C1 segment of cervical spinal cord (tissue), 14 donors: Measurements from ENCODE around the gene ACO2.

Experiments used
- DNase-seq, 14 donors: peaks; one replicate each; lab custom pipeline; 2025; lab: John Stamatoyannopoulos, UW

Gene ACO2

DNA sequence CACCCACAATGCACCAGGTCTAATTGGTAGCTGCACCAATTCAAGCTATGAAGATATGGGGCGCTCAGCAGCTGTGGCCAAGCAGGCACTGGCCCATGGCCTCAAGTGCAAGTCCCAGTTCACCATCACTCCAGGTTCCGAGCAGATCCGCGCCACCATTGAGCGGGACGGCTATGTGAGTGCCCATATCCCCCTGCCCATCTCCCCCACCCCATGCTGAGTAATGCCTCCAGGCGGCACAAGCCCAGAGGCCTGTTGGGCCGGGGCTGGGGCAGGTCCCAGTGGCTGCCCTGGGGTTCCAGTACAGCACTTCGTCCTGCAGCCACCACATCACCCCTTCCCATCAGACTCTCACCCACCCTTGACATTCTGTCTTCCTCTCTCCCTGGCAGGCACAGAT, 53.9 kb downstream of the ACO2 start:
- no peak for DNase-seq

DNA sequence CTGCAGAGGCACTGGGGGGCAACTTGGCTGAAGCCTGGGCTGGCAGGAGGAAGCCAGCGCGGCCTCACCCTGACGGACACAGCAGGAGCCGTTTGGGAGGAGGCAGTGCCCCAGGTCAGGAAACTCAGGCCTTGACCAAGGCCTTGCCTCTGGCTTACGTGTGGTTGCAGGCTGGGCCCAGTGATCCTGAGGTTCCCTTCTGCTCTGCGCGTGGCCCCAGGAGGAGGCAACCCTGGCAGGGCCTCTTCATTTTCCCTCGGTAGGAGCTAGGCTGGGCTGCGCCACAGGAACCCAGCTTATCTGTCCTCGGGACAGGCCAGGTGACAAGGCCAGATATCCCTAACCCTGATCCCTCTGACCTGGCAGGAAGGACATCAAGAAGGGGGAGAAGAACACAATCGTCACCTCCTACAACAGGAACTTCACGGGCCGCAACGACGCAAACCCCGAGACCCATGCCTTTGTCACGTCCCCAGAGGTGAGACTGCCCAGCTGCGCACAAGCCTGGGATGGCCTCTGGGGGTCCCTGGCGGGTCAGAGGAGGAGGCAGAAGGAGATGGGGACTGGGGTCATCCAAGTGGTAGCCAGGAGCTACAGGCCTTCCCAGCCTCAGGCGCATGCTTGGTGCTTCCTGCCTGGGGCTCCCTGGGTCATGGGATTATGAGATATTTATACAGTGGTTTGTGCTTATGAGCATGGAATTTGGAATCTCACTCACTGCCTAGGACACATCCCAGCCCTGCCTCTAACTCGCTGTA, 54.7 kb downstream of the ACO2 start:
- no peak for DNase-seq

DNA sequence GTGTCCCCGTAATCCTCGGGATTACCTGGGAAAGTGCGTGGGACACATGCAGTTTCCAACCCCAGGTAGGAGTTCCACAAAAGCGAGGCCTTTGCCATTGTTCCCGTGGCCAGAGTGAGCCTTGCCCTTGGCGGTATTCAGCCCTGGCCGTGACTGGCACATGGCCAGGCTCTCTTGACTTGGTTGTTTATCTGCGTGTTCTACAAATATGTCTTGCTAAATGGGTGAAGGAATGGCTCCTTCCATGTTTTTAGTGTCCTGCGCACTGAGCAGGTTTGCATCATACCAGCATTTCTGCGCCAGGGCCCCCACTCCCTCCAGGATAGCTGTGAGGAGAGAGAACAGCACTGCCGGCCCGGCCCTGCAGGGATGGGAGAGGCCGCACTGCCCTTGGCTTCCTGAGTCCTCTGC, 55.3 kb downstream of the ACO2 start:
- peak in 3 of 14 donors; percentile 15 to 58 (median 46) for DNase-seq

DNA sequence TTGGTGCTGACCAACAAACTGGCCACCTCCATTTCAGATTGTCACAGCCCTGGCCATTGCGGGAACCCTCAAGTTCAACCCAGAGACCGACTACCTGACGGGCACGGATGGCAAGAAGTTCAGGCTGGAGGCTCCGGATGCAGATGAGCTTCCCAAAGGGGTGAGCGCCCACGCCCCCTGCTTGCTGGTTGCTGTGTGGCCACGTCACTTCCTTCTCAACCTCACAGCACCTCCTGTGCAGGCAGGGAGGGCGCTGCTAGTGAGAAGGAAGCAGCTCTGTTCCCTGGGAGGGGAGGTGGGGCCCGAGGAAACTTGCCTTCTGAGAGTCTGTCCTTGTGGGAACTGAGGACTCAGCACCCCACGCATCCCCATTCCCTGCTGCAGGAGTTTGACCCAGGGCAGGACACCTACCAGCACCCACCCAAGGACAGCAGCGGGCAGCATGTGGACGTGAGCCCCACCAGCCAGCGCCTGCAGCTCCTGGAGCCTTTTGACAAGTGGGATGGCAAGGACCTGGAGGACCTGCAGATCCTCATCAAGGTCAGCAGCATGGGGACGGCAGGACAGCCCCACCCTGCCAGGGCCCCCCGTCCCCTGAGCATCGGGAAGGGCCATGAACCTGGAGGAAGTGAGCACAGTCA, 56.0 kb downstream of the ACO2 start:
- DNase-seq, result no peak

DNA sequence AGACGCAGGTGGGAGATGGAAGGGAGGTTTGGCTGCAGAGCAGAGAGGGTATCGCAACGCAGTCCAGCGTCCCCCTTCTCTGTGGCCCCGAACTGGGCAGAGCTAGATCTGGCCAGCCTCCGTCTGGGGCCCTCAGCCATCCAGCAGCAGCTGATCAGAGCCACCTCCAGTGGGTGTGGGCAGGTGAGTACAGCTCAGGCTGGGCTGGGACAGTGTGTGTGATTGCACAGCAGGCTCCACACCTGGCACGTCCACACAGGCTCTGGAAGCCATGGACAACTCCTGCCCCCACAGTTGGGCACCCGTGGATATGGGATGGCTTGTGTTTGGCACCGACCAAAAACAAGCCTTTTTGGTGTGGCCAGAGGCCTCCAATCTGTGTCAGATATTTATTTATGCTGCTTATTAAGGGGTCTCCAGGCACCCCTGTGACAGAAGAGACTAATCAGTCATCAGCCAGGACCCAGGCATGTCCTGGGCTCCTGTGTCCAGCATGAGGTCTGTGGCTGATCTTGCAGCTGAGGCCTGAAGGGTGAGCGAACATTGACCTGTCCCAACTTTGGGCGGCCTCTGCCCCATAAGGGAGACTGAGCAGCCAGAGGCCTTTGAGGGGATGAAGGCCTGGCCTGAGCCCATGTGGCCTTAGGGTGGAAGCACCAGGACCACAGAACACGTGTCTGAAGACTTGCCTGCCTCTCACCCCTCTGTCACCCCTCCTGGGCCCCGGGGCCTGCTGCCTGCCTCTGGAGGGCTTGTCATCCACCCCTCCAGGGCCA, 56.7 kb downstream of the ACO2 start:
- no peak for DNase-seq

DNA sequence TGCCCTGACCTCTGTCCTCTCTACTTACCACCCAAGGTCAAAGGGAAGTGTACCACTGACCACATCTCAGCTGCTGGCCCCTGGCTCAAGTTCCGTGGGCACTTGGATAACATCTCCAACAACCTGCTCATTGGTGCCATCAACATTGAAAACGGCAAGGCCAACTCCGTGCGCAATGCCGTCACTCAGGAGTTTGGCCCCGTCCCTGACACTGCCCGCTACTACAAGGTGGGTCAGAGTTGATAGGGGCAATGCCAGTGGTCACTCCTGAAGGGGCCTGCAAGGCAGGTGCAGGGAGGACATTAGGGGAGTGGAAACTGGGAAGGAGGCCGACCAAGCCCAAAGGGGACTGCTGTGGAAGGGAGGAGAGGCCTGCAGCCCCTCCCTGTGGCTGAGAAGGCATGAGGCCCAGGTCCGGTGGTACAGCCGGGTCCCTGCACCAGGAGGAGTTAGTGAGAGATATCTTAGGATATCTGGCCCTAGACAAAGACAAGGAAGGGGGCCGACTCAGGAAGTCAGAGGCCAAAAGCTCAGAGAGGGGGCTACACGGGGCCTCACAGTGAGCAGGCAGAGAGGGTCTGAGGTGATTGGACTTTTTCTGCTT, 57.4 kb downstream of the ACO2 start:
- no peak for DNase-seq

DNA sequence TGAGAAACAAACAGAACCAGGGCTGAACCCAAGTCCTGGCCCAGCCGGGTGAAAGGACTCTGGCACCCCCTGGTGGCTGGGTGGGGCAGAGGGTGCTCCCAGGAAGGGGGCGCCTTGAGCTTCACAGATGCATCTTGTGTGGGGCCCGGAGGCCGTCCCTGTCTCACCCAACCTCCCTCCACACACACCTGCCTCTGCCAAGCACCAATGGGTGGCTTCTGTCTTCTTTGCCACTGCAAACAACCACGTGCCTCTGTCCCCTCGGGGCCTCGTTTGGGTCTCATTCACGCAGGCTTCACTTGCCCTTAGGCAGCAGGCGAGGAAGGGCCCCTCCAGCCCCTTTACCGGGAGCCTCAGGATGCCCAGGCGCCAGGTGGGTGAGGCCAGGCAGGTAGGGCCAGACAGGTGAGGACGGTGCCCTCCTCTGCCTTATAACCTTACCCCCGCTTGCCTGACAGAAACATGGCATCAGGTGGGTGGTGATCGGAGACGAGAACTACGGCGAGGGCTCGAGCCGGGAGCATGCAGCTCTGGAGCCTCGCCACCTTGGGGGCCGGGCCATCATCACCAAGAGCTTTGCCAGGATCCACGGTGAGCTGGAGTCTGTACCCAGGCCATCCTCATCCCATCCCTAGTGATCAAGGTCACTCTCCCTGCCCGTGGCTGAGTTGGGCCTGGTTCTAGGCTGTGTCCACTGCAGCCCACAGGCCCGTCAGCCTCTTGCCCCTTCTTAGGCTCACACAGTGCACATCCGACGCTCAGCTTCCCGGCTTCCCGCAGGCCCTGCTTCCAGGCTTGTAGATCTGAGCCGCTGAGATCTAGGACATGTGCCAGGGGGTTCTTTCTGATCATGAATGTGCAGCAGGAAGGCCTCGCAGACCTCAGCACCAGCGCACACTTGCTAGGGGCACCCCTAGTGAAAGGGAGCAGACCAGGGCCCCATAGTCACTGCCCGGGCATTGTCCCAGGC, 58.2 kb downstream of the ACO2 start:
- DNase-seq, result peak in 9 of 14 donors; percentile 14 to 66 (median 44)

DNA sequence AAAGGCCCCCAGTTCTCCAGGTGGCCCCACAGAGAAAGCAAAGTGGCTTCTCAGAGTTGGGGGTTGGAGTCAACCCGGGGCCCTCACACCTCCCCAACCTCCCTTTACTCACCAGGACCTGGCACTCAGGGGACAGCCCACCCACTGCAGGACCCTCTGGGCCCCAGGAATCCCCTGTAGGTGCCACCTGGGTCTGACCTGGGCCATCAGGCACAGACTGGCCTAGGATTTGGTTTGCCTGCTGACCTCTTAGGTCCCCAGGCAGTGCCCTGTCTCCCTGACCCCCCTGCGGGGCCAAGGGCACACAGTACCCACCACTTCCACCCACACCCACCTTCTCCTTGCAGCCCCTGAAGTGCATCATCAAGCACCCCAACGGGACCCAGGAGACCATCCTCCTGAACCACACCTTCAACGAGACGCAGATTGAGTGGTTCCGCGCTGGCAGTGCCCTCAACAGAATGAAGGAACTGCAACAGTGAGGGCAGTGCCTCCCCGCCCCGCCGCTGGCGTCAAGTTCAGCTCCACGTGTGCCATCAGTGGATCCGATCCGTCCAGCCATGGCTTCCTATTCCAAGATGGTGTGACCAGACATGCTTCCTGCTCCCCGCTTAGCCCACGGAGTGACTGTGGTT, 59.3 kb downstream of the ACO2 start:
- DNase-seq, result no peak

DNA sequence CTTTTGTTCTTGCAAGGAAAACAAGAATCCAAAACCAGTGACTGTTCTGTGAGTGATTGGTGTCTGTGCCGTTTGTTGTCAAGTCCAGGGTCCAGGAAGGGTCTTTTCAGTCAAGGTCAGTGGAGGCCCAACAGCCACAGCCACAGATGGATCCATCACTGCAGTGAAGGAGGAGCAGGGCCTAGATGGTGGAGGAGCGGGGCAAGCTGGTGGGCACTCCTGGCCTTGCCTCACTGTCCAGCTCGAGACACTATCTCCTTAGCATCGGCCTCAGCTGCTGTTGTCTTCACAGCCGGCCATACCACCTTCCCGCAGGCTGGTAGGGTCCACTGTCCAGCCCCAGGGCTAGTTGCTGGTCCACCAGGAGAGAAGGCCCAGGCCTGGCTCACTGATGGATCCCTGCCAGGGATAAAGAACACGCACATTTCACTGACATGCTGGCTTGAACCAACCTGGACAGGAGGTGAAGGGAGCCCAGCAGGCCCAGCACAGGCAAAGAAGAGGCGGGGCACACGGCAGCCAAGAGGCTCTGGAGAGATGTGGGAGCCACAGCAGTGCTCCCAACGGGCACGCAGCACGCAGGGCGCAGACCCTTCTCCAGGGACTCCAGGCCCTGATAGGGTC, 60.1 kb downstream of the ACO2 start:
- DNase-seq, result peak in 1 of 14 donors; percentile 58

DNA sequence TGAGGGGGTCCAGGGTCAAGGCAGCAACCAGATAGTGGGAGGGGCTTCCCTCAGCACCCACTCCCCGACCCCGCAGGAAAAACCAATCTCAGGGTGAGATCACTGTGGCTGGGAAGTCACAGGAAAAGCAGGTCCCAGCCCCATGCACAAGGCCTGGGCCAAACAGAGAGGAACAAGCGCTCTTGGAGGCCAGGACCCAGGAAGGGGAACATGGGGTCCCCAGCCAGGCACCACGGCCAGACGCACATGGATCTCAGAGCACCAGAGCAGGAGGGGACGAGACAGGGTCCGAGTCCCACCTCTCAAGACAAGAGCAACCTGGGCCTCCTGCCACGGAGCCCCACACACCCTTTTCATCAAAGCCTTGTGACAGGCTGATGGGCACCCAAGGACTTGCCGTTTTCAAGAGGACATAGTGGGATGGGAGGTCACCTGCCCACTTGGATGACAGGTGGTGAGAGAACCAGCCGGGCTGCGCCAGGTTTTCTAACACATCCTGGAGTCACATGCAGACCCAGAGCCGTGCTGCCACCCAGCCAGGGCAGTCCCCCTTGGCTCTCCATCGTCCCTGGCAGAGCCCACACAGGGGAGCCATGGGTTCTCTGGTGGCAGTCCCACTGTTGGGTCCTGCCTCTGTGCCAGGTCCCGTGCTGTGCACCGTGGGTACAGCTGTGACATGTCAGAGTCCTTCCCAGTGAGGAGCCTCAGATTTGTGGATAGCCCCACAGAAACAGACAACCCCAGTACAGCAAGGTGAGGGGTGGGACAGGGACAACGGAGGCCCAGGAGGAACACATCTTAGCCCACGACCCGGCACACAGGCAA, 62.2 kb downstream of the ACO2 start:
- no peak for DNase-seq

DNA sequence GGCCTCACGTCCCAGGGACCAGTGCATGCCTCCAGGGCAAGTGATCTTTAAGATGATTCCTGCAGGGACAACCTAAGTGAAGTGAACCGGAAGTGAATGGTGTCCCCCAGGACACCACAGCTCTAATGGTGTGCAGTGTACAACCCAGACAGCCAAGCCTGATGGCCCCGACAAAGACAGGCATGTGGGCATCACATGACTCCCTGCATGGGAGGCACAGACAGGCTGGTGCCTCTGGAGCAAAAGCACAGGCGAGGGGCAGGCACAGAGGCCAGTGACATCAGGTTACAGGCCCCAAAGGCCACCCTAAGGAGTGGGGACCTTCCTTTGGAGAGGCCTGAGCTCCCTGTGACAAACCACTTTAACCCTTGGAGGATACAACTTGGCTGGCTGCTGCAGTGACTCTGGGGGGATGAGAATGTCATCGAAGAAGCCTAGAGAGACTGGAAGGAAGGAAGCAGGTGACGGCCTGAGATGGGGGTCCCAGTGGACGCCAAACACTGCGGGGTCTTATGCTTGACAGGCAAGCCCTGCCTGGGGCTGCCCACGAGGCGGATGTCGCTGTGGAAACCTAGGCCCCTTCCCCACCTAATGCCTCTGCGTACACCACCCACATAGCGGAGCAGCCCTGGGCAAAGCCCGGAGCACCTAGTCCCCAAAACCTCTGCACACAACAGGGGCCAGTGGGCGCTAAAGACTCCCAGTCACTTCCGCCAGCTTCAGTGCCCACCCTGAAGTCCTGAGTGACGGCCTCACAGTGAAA, 63.0 kb downstream of the ACO2 start:
- DNase-seq, result peak in 2 of 14 donors; percentile 27 to 35

DNA sequence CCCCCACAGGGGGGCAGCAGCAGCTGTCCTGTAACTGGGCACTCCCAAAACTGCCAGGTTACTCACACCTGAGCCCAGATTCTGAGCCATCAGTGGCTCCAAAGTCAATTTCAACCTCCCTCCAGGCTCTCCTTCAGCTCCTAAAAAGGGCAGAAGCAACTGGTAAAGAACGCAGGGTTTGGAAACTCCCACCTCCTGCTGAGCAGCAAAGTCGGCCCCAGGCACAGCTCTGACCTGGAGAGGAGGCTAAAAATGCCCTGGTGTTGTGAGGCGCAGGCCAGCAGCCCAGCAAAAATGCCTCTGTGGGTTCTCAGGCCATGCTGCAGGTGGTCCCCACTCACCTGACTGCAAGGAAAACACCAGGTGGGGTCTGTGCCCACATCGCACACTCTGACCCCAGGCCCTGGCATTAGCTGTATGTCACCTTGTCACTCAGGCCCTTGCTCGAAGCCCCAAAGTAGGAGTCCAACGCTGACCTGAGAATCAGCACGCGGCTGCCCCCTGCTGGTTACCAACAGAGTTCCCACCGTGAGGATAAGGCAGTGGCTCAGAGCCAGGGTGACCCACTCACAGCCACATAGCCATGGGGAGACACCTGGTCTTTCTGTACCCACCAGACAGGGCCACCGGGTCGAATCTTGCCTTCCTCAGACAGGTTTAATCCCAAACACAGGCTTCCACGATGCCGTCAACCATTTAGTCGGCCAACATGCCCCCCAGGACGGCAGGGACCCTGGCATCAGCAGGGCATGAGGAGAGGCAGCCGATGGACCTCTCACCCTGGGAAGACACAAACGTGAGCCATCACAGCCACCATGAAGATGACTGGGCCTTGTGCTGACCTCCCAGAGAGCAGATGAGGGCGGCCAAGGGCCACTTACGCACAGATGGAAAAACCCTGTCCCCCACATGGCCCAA, 64.2 kb downstream of the ACO2 start:
- DNase-seq, result peak in 10 of 14 donors; percentile 27 to 70 (median 42)

DNA sequence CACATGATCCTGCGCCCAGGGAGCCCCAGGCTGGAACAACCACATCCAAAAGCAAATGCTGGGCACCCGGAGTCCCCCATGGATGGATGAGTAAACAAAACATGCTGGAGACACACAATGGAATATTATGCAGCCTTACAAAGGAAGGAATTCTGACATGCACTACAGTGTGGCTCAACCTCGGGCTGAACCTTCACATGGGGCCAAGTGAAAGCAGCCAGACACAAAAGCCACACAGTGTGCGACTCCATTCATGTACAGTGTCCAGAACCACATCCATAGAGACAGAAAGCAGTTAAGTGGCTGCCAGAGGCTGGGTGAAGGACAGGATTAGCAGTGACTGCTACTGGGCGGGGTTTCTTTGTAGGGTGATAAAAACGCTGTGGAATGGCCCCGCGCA, 65.3 kb downstream of the ACO2 start:
- no peak for DNase-seq

DNA sequence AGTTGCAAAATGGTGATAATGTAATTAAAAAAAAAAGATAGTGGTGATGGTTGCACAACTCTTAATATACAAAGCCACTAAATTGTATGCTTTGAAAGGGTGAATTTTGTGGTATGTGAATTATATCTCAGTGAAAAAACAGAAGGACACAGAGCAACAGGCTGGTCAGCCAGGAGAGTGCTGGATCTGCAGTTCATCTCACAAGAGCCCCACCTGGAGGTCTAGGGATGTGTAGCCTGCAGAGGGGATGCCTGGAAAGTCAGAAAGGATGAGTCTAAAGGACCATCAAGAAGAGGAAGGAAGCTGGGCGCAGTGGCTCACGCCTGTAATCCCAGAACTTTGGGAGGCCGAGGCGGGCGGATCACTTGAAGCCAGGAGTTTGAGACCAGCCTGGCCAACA, 66.3 kb downstream of the ACO2 start:
- DNase-seq, result no peak

DNA sequence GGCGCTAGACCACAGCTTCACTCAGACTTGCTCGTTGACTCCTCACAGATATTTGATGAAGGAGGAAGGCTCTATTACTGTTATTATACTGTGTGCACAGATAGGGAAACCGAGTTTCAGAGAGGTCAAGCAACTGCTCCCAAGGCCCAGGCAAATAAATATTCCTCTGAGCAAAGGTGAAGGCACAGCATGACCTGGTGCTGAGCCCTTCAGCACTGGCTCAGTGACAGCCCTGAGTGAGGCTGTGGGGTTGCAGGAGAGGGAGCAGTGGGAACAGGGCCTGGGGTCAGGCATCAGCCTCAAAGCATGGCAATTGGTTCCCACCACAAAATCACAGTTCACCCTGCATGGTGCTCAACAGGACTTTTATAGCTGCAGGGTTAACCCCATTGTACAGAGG, 68.3 kb downstream of the ACO2 start:
- DNase-seq, result no peak

DNA sequence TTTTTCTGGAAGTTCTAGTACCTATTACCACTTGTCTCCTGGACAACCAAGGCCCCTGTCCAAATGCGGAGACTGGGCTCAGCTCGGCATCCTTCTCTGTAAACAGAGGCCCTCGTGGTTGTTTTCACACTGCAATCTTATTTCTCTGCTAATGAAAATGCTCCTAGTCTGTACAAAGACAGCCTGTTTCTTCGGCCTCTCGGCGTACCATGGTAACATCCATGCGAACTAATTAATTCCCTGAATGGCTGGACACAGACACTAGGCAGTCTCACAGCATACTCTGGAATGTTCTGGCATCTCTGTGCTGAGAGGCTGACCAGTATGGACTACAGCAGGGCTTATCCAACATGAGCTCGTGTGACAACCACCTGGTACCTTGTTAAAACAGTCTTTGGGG, 69.7 kb downstream of the ACO2 start:
- peak in 11 of 14 donors; percentile 36 to 89 (median 60) for DNase-seq
